NK-92 (cell line): Measurements from ENCODE around the gene WIPF2.
"Not testable (repeated sequence)": the region's sequence is repeated elsewhere in the genome, so short reads cannot be mapped to it uniquely, and the experiment has no call there.

Experiments
- DNase-seq: peaks from one replicate; lab custom pipeline; 2025; ENCODE audit not compliant: unreplicated experiment; lab: John Stamatoyannopoulos, UW

The WIPF2 gene

DNA sequence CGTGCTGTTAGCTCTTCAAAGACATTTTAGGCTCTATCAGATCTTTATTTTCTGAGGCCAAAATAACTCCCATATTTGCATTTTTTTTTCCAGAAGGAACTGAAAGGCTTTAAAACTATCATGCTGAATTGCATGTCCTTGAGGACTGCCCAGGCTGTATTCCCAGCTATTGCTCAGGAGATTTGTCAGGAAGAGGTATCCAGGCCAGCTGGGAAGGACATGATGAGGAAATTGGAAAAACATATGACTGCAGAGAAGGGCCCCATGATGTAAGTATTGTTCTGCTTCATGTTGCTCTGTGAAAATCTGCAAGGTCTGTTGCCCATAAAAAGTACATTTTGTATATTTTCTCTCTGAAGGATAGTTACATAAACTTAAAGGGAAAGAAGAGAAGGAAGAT is 74.3 kb downstream of the WIPF2 start:
- no peak for DNase-seq

DNA sequence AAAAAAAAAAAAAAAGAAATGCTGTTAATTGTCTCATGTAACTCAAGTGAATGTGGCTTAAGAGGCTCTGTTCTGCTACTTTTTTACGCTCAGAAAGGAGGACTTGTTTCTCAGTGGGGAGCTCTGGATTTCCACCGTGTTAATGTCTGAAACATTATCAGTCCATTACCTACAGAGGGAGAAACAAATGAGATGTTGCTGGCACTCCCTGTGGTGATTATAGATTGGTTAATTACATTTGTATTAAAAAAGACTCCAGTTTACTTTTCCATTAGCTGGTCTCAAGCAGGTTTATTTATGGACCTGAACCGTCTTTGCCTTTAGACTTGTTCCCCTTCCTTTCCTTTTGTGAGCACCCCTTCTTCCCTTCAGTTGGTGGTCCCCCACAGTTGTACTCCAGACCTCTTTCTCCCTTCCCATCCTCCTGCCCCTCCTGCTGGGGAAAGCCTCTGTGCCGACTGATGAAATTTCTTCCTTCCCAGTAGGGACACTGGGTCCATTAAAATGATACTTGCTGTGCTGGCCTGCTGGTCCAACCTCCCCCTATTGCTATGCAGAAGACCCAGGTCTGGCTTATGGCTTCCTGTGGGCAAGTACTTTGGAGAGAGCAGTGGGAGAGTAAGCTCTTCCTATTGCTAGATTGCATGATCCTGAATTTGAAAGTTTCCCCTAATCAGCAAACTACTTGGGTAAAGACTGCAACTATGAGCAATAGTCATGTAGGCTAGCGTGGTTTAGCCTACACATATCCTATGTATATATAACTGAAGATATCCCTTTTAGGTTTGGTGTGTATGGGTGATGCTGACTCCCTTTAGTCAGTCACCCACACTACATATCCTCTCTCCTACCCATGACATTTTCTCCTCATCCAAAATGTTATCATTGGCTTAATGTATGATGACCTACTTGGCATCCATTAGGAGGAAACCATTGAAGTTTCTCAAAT is 76.7 kb downstream of the WIPF2 start:
- no peak for DNase-seq

- DNase-seq: no peak
These were observed 78.4 kb downstream of the WIPF2 start for GRCh38 chr17:40297511-40297910.

- no peak for DNase-seq
These were observed 79.6 kb downstream of the WIPF2 start for GRCh38 chr17:40298726-40299125.

DNA sequence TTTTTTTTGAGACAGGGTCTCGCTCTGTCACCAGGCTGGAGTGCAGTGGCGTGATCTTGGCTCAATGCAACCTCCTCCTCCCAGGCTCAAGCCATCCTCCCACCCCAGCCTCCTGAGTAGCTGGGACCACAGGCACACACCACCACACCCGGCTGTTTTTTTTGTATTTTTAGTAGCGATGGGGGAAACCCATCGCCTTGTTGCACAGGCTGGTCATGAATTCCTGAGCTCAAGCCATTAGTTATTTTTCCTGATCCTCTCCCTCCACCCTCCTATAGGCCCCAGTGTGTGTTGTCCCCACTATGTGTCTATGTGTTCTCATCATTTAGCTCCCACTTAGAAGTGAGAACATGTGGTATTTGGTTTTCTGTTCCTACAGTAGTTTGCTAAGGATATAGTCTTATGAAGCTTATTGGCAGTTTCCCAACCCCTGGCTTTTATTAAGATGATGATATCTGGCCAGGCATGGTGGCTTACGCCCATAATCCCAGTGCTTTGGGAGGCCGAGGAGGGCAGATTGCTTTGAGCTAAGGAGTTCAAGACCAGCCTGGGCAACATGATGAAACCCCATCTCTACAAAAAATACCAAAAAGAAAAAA is 80.2 kb downstream of the WIPF2 start:
- not testable (repeated sequence) for DNase-seq

GRCh38 chr17:40301315-40301714 is 82.2 kb downstream of the WIPF2 start:
- DNase-seq: no peak

GRCh38 chr17:40303009-40303657 is 84.0 kb downstream of the WIPF2 start:
- no peak for DNase-seq

DNA sequence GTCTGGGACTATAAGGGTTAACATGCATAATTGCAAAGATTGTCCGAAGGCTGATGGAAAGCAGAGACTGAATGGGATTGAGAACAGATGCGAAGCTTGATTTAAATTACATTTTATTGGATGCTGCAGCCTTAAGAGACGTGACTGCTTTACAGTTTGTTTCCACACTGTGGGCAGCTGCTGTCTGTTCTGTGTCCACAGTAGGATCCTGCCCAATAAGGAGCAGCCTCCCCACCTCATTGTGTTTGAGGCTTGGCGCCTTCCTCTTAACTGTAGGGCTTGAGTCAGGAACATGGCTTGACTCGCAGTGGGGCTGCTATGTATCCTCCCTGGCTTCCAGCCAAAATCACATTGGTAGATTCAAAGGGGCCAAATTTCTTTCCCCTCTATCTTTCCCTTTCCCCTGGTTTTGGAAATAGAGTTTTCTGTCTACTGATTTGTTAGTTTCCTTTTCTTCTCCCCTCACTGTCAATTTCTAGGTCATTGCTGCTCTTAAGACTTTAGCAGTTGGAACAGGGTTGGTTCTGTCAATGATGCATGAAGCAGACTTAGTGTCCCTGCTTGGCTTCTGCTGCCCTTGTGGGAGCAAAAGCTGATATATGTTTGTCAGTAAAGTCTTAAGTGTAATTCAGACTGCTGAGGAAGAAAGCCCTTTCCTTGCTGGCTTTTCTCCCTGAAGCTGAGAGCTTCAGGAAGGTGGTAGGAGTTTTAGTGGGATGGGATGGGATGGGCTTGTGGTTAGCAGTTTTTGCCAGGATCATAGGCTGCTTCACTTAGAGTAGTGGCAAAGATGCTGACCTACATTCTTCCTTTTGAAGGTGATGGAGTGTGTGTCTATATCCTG is 84.8 kb downstream of the WIPF2 start:
- no peak for DNase-seq

GRCh38 chr17:40304552-40304863 is 85.4 kb downstream of the WIPF2 start:
- not testable (repeated sequence) for DNase-seq

DNA sequence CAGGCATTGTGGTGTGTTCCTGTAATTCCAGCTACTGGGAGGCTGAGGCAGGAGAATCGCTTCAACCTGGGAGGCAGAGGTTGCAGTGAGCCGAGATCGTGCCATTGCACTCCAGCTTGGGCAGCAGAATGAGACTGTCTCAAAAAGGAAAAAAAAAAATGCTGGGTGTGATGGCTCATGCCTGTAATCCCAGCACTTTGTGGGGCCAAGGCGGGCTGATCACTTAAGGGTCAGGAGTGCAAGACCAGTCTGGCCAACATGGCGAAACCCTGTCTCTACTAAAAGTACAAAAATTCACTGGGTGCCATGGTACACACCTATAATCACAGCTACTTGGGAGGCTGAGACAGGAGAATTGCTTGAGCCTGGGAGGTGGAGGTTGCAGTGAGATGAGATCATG is 85.8 kb downstream of the WIPF2 start:
- not testable (repeated sequence) for DNase-seq

DNA sequence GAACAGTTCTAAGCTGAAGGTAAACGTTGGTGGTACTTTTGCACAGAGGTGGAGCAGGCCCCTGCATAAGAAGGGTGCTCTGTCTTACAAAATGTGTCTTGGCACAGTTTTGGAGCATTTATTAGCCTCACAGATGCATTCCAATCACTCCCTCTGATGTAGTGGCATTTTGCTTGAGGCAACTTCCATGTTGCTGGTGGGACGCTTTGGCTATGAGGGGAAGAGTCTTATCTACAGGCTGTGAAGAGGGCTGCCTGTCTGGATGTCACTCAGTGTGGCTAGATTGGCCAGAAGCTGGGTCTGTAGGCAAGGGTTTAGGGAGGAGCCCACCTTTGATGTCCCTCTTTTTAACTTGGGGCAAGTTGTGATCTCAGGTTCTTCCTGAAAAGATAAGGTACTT is 87.3 kb downstream of the WIPF2 start:
- no peak for DNase-seq

- no peak for DNase-seq
These were observed 88.1 kb downstream of the WIPF2 start for GRCh38 chr17:40307001-40307730.

- DNase-seq: no peak
These were observed 88.7 kb downstream of the WIPF2 start for GRCh38 chr17:40307740-40308239.

DNA sequence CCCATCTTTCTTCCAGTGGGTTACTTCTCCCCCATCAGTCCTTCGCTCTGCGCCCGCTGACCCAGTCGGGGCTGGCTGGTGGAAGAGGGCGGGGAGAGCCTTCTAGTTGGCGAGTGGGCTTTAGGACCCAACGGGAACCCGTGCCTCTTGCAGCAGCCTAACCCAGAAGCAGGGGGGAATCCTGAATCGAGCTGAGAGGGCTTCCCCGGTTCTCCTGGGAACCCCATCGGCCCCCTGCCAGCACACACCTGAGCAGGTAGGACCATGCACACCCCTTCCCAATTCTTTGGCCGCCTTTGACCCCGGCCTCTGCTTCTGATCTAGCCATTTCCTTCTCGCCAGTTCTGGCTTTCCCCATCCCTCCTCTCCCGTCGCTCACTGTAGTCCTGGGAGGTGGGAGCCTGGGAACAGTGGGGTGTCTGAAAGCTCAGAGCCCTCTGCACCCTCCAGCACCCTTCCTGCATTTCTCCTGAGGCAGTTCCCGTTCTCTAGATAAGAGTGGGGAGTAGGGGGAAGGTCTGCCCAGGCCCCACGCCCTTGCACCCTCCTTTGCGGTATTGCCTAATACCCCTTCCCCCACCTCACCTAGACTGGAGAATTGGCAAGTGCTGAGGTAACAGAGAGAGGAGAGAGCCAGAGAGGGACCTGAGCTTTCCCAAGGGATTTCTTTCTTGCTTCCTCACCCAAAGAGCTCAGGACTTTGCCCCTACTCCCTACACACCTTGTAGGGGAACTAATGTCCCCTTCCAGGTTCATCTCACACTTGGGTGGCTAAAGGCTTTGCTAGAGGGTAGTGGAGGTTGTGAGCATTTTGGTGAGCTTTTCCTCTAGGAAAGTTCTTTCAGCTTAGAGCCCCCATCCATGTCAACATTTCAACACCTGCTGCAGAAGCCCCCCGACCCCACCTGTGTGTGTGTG is 90.2 kb downstream of the WIPF2 start, which contains the start of gene RARA:
Gene RARA (plus strand): TSS at position 150 of the 918 bp plus-strand sequence. CDS start 22,039 bp downstream, outside the sequence.
- DNase-seq: no peak

GRCh38 chr17:40309949-40310510 is 90.9 kb downstream of the WIPF2 start:
- DNase-seq: no peak

DNA sequence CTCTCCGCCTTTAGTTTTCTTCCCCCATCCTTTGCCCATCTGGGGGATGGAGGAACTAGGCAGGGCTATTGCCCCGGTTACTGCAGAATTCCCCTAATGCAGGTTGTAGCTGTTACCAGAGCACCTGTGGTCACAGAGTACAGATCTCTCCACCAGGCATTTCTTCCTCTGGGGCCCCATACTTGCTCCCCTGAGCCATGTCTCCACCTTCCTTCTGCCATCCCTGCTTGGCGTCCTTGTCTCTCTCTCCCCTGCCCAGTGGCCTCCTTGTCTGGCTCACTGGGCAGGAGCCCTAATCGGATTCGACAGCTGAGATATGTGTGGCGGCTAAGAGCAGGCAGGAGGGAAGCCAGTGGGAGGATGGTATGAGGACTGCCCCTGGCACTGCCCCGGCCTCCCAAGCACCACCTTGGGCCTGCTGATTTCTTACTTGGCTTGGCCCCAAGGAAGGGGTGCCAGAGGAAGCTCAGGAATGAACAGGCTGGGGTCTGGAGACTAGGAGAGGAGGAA is 91.8 kb downstream of the WIPF2 start:
- DNase-seq: no peak

DNA sequence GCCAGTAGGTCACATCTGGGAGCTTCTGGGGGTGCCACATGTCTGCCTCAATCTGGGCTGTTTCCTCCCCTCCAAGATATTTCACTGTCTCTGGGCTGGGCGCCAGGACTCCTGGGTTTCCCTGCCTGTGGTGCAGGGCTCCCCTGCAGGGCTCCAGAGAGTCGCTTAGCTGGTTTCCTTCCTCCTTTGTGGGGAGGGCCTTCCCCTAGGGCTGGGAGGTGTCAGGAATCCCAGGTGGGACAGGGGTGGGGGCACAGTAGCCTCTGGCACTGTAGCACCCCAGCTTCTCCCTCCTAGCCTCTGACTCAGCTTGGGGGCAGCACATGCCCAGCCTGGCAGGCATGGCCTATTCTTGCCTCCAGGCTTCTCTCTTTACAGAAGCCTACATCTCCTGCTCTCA is 92.5 kb downstream of the WIPF2 start:
- no peak for DNase-seq

DNA sequence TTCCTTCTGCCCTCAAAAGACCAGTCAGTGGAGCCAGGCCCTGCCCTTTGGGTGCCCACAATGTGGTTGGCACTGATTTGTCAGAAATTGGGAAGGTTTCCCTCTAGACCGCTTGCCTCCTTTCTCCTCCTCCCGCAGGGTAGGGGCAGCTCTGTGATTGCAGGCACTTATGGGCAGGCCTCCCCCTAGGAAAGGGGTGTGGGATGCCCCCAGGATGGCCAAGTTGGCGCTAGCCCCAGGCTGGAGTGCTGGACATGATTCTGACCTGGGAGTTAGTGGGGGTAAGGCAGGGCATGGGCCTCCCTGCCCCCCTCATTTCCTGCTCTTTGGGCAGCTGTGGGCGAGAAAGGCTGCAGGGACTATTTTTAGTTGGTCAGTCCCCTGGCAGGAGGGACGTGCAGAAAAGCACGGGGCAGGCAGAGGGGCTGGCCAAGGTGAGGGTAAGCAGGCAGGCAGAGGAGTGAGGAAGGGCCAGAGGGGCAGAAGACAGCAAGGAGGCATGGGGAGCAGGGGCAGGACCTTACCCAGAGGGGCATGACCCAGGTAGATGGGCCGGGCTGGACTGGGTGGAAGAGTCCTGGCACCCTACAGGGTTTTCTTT is 93.1 kb downstream of the WIPF2 start:
- DNase-seq: no peak
